Osteocyte (in vitro differentiated cells): ENCODE data around the gene SOBP. TPM values are rescaled to one million over a fixed set of nuclear protein-coding genes. Genes with fewer than 3 reads are reported as not detected.

Experiments used
- DNase-seq: peaks from one replicate; pipeline ENCODE4 v3.0.0; 2021; ENCODE audit warnings: mixed read lengths; ENCODE audit not compliant: unreplicated experiment; ENCODE audit errors: extremely low spot score
- H3K27ac Mint-ChIP-seq: one replicate; pipeline ENCODE4 v1.8.0; 2021; ENCODE audit warnings: mild to moderate bottlenecking, mixed read lengths; ENCODE audit not compliant: unreplicated experiment
- H3K27me3 Mint-ChIP-seq: one replicate; pipeline ENCODE4 v1.8.0; 2021; ENCODE audit warnings: mixed read lengths; ENCODE audit not compliant: unreplicated experiment
- H3K36me3 Mint-ChIP-seq: one replicate; pipeline ENCODE4 v1.8.0; 2021; ENCODE audit warnings: mixed read lengths; ENCODE audit not compliant: unreplicated experiment
- H3K4me1 Mint-ChIP-seq: one replicate; pipeline ENCODE4 v1.8.0; 2021; ENCODE audit warnings: mixed read lengths; ENCODE audit not compliant: unreplicated experiment
- H3K4me3 Mint-ChIP-seq: one replicate; pipeline ENCODE4 v1.8.0; 2021; ENCODE audit warnings: mild to moderate bottlenecking, moderate library complexity, mixed read lengths; ENCODE audit not compliant: unreplicated experiment
- H3K9me3 Mint-ChIP-seq: one replicate; pipeline ENCODE4 v1.8.0; 2021; ENCODE audit warnings: mixed read lengths; ENCODE audit not compliant: unreplicated experiment
- CTCF ChIP-seq: fragments of 200-600 bp; sonication (generic); IDR thresholded peaks from 2 replicates; pipeline ENCODE4 v1.5.0; 2021; ENCODE audit warnings: antibody characterized with exemption, mild to moderate bottlenecking, moderate library complexity
- total RNA-seq: library from RNA; stranded (reverse); gene quantifications from 2 replicates; pipeline ENCODE4 v1.2.1, GENCODE V29; 2021

SOBP gene
- total RNA-seq, 1 donor from 2014 or later, result 7.4 TPM

GRCh38 chr6:107666981-107667601, 177.2 kb downstream of the SOBP start:
- no peak overlapping the region for H3K4me3 Mint-ChIP-seq

GRCh38 chr6:107667790-107668189, 177.9 kb downstream of the SOBP start:
- H3K36me3 Mint-ChIP-seq, result no peaks in the 10 kb centered on the region
- TF ChIP-seq CTCF, result no peak
- DNase-seq, result no peak
- peaks cover 43% of the 10 kb centered on the region for H3K4me1 Mint-ChIP-seq
- H3K9me3 Mint-ChIP-seq, result no peaks in the 10 kb centered on the region
- no peak overlapping the region for H3K27ac Mint-ChIP-seq
- H3K27me3 Mint-ChIP-seq, result peaks cover 2% of the 10 kb centered on the region
- no peak overlapping the region for H3K4me3 Mint-ChIP-seq

More at GRCh38 chr6:107666981-107667601, 177.2 kb downstream of the SOBP start:
- Mint-ChIP-seq H3K4me1 (peaks cover 50% of the 10 kb centered on the region), H3K27me3 (peaks cover 2% of the 10 kb centered on the region), H3K36me3 (no peaks in the 10 kb centered on the region), H3K27ac (peak overlapping the region; percentile 92), H3K9me3 (no peaks in the 10 kb centered on the region)
- TF ChIP-seq CTCF, result no peak
- no peak for DNase-seq

- Mint-ChIP-seq H3K27me3 (no peaks in the 10 kb centered on the region), H3K9me3 (no peaks in the 10 kb centered on the region), H3K36me3 (no peaks in the 10 kb centered on the region), H3K4me3 (no peak overlapping the region), H3K27ac (no peak overlapping the region), H3K4me1 (peaks cover 40% of the 10 kb centered on the region)
- no peak for DNase-seq
- TF ChIP-seq CTCF, result no peak
These were observed 179.0 kb downstream of the SOBP start for GRCh38 chr6:107668743-107669474.

GRCh38 chr6:107670792-107671199, 180.9 kb downstream of the SOBP start:
- DNase-seq, result no peak
- Mint-ChIP-seq H3K4me3 (no peak overlapping the region), H3K9me3 (no peaks in the 10 kb centered on the region), H3K36me3 (no peaks in the 10 kb centered on the region), H3K27me3 (no peaks in the 10 kb centered on the region), H3K27ac (no peak overlapping the region), H3K4me1 (peaks cover 27% of the 10 kb centered on the region)
- TF ChIP-seq CTCF, result no peak

- no peak for TF ChIP-seq CTCF
- Mint-ChIP-seq H3K9me3 (no peaks in the 10 kb centered on the region), H3K36me3 (no peaks in the 10 kb centered on the region), H3K4me1 (peaks cover 10% of the 10 kb centered on the region), H3K4me3 (no peak overlapping the region), H3K27ac (no peak overlapping the region), H3K27me3 (no peaks in the 10 kb centered on the region)
- no peak for DNase-seq
These were observed 183.2 kb downstream of the SOBP start for GRCh38 chr6:107673076-107673494.
